AG08396 (cell line): Measurements from ENCODE around the gene CPT1B.
A peak's percentile ranks its signal among the peaks of the same experiment; 100 is the strongest.
"Not testable (repeated sequence)": the region's sequence is repeated elsewhere in the genome, so short reads cannot be mapped to it uniquely, and the experiment has no call there.

Source experiments
- DNase-seq: peaks from one replicate; pipeline ENCODE4 v3.0.0; 2012; ENCODE audit warnings: low spot score, mixed read lengths

CPT1B gene

GRCh38 chr22:50609599-50609998 lies 31.4 kb upstream of the CPT1B start:
- DNase-seq = no peak

GRCh38 chr22:50608996-50609395 lies 30.8 kb upstream of the CPT1B start:
- no peak for DNase-seq

GRCh38 chr22:50608058-50608840 lies 30.0 kb upstream of the CPT1B start:
- not testable (repeated sequence) for DNase-seq

GRCh38 chr22:50607659-50608020 lies 29.4 kb upstream of the CPT1B start:
- DNase-seq = no peak

- no peak for DNase-seq
Observed at GRCh38 chr22:50606946-50607658, 28.9 kb upstream of the CPT1B start.

- DNase-seq = peak; percentile 21
Observed at GRCh38 chr22:50606165-50606945, 28.1 kb upstream of the CPT1B start.

GRCh38 chr22:50605613-50606074 lies 27.4 kb upstream of the CPT1B start:
- DNase-seq = peak; percentile 15

GRCh38 chr22:50605002-50605612 lies 26.9 kb upstream of the CPT1B start:
- peak; percentile 20 for DNase-seq

GRCh38 chr22:50604256-50605001 lies 26.2 kb upstream of the CPT1B start:
- DNase-seq = no peak

- peak; percentile 24 for DNase-seq
Observed at GRCh38 chr22:50603511-50604255, 25.5 kb upstream of the CPT1B start.

- DNase-seq = peak; percentile 13
Observed at GRCh38 chr22:50602338-50602700, 24.1 kb upstream of the CPT1B start.

GRCh38 chr22:50601669-50602337 lies 23.6 kb upstream of the CPT1B start:
- DNase-seq = peak; percentile 36

GRCh38 chr22:50600967-50601668 lies 22.9 kb upstream of the CPT1B start:
- peak; percentile 25 for DNase-seq

- peak; percentile 53 for DNase-seq
Observed at GRCh38 chr22:50600538-50600937, 22.3 kb upstream of the CPT1B start, which contains the start of gene MAPK8IP2. Gene MAPK8IP2, plus strand, starts transcription at chr22:50600793. Its CDS starts 26 bp downstream, at chr22:50600819.

- DNase-seq = peak; percentile 91
Observed at GRCh38 chr22:50599816-50600455, 21.7 kb upstream of the CPT1B start.

- DNase-seq = no peak
Observed at GRCh38 chr22:50597097-50597496, 18.9 kb upstream of the CPT1B start.

GRCh38 chr22:50595189-50595588 lies 17.0 kb upstream of the CPT1B start:
- peak; percentile 7 for DNase-seq

GRCh38 chr22:50587407-50587806 lies 9.2 kb upstream of the CPT1B start:
- DNase-seq = no peak

- DNase-seq = no peak
Observed at GRCh38 chr22:50586416-50586815, 8.2 kb upstream of the CPT1B start.
